Trophoblast cell (in vitro differentiated cells and primary cell): ENCODE results near the gene FBXW11.

Experiments used
- DNase-seq, 2 donors: peaks; one replicate each; pipeline ENCODE4 v3.0.0-alpha.2; 2016
- H2AFZ ChIP-seq: 2 replicates; pipeline ENCODE4 v1.6.1; 2013; ENCODE audit warnings: low read length, moderate library complexity, mild to moderate bottlenecking; ENCODE audit not compliant: insufficient read depth, poor library complexity
- H2AK5ac ChIP-seq: 2 replicates; pipeline ENCODE4 v1.6.1; 2013; ENCODE audit warnings: mild to moderate bottlenecking, low read length
- H2BK120ac ChIP-seq: 2 replicates; pipeline ENCODE4 v1.6.1; 2013; ENCODE audit warnings: low read length, mild to moderate bottlenecking, moderate library complexity; ENCODE audit not compliant: insufficient read depth, poor library complexity
- H2BK12ac ChIP-seq: 2 replicates; pipeline ENCODE4 v1.6.1; 2013; ENCODE audit warnings: mild to moderate bottlenecking, low read length, moderate library complexity
- H2BK5ac ChIP-seq: 2 replicates; pipeline ENCODE4 v1.6.1; 2013; ENCODE audit warnings: low read length, low read depth, moderate library complexity, mild to moderate bottlenecking; ENCODE audit not compliant: poor library complexity
- H3K14ac ChIP-seq: 2 replicates; pipeline ENCODE4 v1.6.1; 2013; ENCODE audit warnings: mild to moderate bottlenecking, low read length
- H3K18ac ChIP-seq: 2 replicates; pipeline ENCODE4 v1.6.1; 2013; ENCODE audit warnings: mild to moderate bottlenecking, low read length
- H3K23ac ChIP-seq: 2 replicates; pipeline ENCODE4 v1.6.1; 2013; ENCODE audit warnings: low read length
- H3K27ac ChIP-seq: 2 replicates; pipeline ENCODE4 v1.5.1; 2013; ENCODE audit warnings: low read depth, mild to moderate bottlenecking, inconsistent platforms, low read length, moderate library complexity
- H3K27me3 ChIP-seq: 2 replicates; pipeline ENCODE4 v1.6.1; 2013; ENCODE audit warnings: inconsistent platforms, mild to moderate bottlenecking, low read length, moderate library complexity; ENCODE audit not compliant: insufficient read depth
- H3K36me3 ChIP-seq, 2 experiments: 1 replicate in 1 of 2; 2 replicates in 1 of 2; pipeline ENCODE4 v1.6.1; 2013; ENCODE audit warnings: low read length in 2 of 2, mild to moderate bottlenecking in 2 of 2, moderate library complexity in 1 of 2; ENCODE audit not compliant: insufficient read depth in 2 of 2, control insufficient read depth in 1 of 2
- H3K4ac ChIP-seq: 2 replicates; pipeline ENCODE4 v1.6.1; 2013; ENCODE audit warnings: low read depth, mild to moderate bottlenecking, low read length, moderate library complexity
- H3K4me1 ChIP-seq, 2 experiments: 1 replicate in 1 of 2; 2 replicates in 1 of 2; pipeline ENCODE4 v1.6.1; 2013; ENCODE audit warnings: low read length in 2 of 2, mild to moderate bottlenecking in 2 of 2, moderate library complexity in 1 of 2; ENCODE audit not compliant: insufficient read depth in 2 of 2, control insufficient read depth in 1 of 2
- H3K4me2 ChIP-seq: 2 replicates; pipeline ENCODE4 v1.6.1; 2013; ENCODE audit warnings: inconsistent platforms, mild to moderate bottlenecking, low read length, moderate library complexity
- H3K4me3 ChIP-seq: 2 replicates; pipeline ENCODE4 v1.5.1; 2013; ENCODE audit warnings: mild to moderate bottlenecking, low read depth, low read length, inconsistent platforms
- H3K79me1 ChIP-seq: one replicate; pipeline ENCODE4 v1.6.1; 2013; ENCODE audit warnings: low read length
- H3K79me2 ChIP-seq: 2 replicates; pipeline ENCODE4 v1.6.1; 2013; ENCODE audit warnings: low read length, mild to moderate bottlenecking; ENCODE audit not compliant: control insufficient read depth, insufficient read depth, poor library complexity
- H3K9ac ChIP-seq: 2 replicates; pipeline ENCODE4 v1.6.1; 2013; ENCODE audit warnings: mild to moderate bottlenecking, low read length
- H3K9me3 ChIP-seq: 2 replicates; pipeline ENCODE4 v1.6.1; 2013; ENCODE audit warnings: low read depth, mild to moderate bottlenecking, control low read depth, inconsistent platforms, low read length; ENCODE audit not compliant: insufficient read depth
- H4K12ac ChIP-seq: 2 replicates; pipeline ENCODE4 v1.6.1; 2013; ENCODE audit warnings: low read depth, mild to moderate bottlenecking, low read length, moderate library complexity
- H4K8ac ChIP-seq: 2 replicates; pipeline ENCODE4 v1.6.1; 2013; ENCODE audit warnings: low read depth, mild to moderate bottlenecking, low read length, moderate library complexity
- H4K91ac ChIP-seq: one replicate; pipeline ENCODE4 v1.6.1; 2013; ENCODE audit warnings: low read depth, mild to moderate bottlenecking, low read length, moderate library complexity
- WGBS: extraction: QIAGEN DNeasy Blood & Tissue Kit; methylation state at CpG from one replicate; pipeline ENCODE4 v1.1.7; 2013; ENCODE audit warnings: missing lambda C conversion rate; ENCODE audit not compliant: insufficient read length, insufficient coverage; ENCODE audit errors: extremely low coverage; 5-methylcytosine and 5-hydroxymethylcytosine counted together

The FBXW11 gene

DNA sequence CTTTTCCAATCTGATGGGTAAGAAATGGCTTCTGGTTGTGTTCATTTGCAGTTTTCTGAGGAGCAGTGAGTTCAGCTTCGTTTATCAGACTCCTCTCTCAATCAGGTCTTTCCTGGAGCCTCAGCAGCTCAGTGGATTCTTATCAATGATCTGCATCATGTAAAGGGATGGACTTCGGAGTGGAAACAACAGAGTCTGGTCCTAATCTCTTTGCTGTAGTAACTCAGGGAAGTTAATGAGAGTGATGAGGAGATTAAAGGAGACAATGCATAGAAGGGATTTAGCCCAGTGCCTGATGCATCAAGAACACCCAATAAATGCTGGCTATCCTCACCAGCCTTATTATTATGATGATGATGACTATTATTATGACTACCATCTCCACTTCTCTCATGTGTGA lies 173.7 kb downstream of the FBXW11 start:
- H4K91ac ChIP-seq = no peak overlapping the region
- no peak overlapping the region for H3K4me3 ChIP-seq
- no peak overlapping the region for H2BK120ac ChIP-seq
- H3K23ac ChIP-seq = no peak overlapping the region
- no peaks in the 10 kb centered on the region for H3K79me1 ChIP-seq
- no peak overlapping the region for H3K4me2 ChIP-seq
- H4K8ac ChIP-seq = no peak overlapping the region
- no peak overlapping the region for H3K4ac ChIP-seq
- H2BK12ac ChIP-seq = no peak overlapping the region
- no peak overlapping the region for H3K27ac ChIP-seq
- H2AK5ac ChIP-seq = no peak overlapping the region
- H2AFZ ChIP-seq = no peak overlapping the region
- no peak overlapping the region for H3K9ac ChIP-seq
- H3K79me2 ChIP-seq = no peaks in the 10 kb centered on the region
- no peak overlapping the region for H3K14ac ChIP-seq
- H2BK5ac ChIP-seq = no peak overlapping the region
- H3K27me3 ChIP-seq = no peaks in the 10 kb centered on the region
- no peaks in the 10 kb centered on the region for H3K36me3 ChIP-seq
- H3K9me3 ChIP-seq = peaks cover 2% of the 10 kb centered on the region
- H3K4me1 ChIP-seq = no peaks in the 10 kb centered on the region
- no CpG with 5 or more reads among the region's 2 CpGs for WGBS
- no peak overlapping the region for H4K12ac ChIP-seq
- no peak overlapping the region for H3K18ac ChIP-seq
- no peak for DNase-seq

DNA sequence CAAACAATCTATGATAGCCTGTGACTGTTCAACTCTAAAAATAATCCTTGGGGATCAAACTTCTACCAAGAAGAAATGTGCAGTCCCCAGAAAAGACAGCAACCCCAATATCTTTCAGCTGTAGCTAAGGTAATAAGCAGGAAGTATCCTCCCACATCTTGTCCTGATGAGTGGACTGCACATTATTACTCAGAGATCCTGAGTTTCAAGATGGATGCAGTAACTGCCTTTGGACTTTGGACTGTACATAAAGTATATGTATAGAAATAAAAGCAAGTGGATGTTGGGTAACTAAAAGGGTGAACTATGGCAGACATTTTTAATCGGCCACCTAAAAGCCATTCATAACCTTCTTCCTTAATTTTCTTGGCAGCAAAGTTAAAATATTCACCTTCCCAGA lies 175.8 kb downstream of the FBXW11 start:
- no peak overlapping the region for H3K4me3 ChIP-seq
- DNase-seq = no peak
- H4K8ac ChIP-seq = no peak overlapping the region
- no CpG with 5 or more reads among the region's 1 CpG for WGBS
- no peak overlapping the region for H2AK5ac ChIP-seq
- H2BK5ac ChIP-seq = no peak overlapping the region
- no peak overlapping the region for H3K23ac ChIP-seq
- H3K79me2 ChIP-seq = no peaks in the 10 kb centered on the region
- H2AFZ ChIP-seq = no peak overlapping the region
- no peak overlapping the region for H3K27ac ChIP-seq
- H3K4ac ChIP-seq = no peak overlapping the region
- peaks cover 3% of the 10 kb centered on the region for H3K9me3 ChIP-seq
- H3K27me3 ChIP-seq = no peaks in the 10 kb centered on the region
- H3K79me1 ChIP-seq = no peaks in the 10 kb centered on the region
- H2BK120ac ChIP-seq = no peak overlapping the region
- H3K36me3 ChIP-seq = no peaks in the 10 kb centered on the region
- H2BK12ac ChIP-seq = no peak overlapping the region
- no peak overlapping the region for H3K9ac ChIP-seq
- no peak overlapping the region for H4K12ac ChIP-seq
- H3K18ac ChIP-seq = no peak overlapping the region
- no peaks in the 10 kb centered on the region for H3K4me1 ChIP-seq
- no peak overlapping the region for H3K14ac ChIP-seq
- H3K4me2 ChIP-seq = no peak overlapping the region
- H4K91ac ChIP-seq = no peak overlapping the region

DNA sequence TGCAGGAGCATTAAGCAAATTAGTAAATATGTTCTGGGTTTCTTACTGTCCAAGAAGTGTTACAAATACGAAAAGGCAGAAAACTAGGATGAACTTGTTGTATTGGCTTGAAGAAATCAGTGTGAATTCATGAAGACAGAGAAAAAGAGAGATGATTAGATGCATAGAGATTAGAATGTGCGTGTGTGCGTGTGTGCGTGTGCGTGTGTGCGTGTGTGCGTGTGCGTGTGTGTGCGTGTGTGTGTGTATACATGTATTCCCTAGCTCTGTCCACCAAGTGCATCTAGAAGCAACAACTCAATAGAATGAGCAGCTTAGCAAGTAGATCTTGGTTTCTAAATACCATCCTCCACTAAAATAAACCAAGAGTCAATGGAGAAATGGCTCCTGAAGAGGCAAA lies 179.3 kb downstream of the FBXW11 start:
- Histone ChIP-seq H3K27ac (no peak overlapping the region), H3K9me3 (peaks cover 1% of the 10 kb centered on the region), H4K91ac (no peak overlapping the region), H2BK12ac (no peak overlapping the region), H3K27me3 (no peaks in the 10 kb centered on the region), H3K14ac (no peak overlapping the region), H2BK5ac (no peak overlapping the region), H2AK5ac (no peak overlapping the region), H2AFZ (no peak overlapping the region), H3K4me1 (no peaks in the 10 kb centered on the region), H3K4ac (no peak overlapping the region), H4K12ac (no peak overlapping the region), H3K9ac (no peak overlapping the region), H2BK120ac (no peak overlapping the region), H3K23ac (no peak overlapping the region), H3K36me3 (no peaks in the 10 kb centered on the region), H3K4me2 (no peak overlapping the region), H3K79me1 (no peaks in the 10 kb centered on the region), H3K4me3 (no peak overlapping the region), H4K8ac (no peak overlapping the region), H3K79me2 (no peaks in the 10 kb centered on the region), H3K18ac (no peak overlapping the region)
- WGBS = 100% methylated on average over 1 of the region's 9 CpGs
- DNase-seq = no peak

DNA sequence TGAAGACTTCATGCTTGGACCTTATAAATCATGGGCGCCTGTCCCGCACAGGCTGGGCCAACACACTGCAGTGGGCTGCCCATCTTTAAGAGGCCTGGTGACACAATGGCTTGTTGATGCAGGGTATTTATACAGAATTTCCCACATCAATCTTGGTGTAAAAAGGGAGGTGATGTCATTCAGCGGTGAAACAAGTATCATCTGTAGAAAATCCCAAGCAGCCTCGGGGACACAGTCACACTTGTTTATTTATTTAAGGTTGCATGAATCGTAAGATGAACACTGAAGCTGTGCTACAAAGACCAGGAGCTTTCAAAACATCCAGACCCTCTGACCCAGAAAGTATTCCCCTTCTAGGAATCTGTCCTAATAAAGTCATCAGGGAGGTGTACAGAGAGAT lies 180.3 kb downstream of the FBXW11 start:
- H2BK120ac ChIP-seq = no peak overlapping the region
- no peak overlapping the region for H3K4me2 ChIP-seq
- H3K14ac ChIP-seq = no peak overlapping the region
- H2BK12ac ChIP-seq = no peak overlapping the region
- no peaks in the 10 kb centered on the region for H3K79me1 ChIP-seq
- H2AFZ ChIP-seq = no peak overlapping the region
- no peak for DNase-seq
- no CpG with 5 or more reads among the region's 5 CpGs for WGBS
- H3K4ac ChIP-seq = no peak overlapping the region
- no peak overlapping the region for H4K91ac ChIP-seq
- H3K36me3 ChIP-seq = no peaks in the 10 kb centered on the region
- H3K18ac ChIP-seq = no peak overlapping the region
- no peak overlapping the region for H4K12ac ChIP-seq
- no peak overlapping the region for H3K27ac ChIP-seq
- H3K9me3 ChIP-seq = peaks cover 1% of the 10 kb centered on the region
- no peak overlapping the region for H2AK5ac ChIP-seq
- no peaks in the 10 kb centered on the region for H3K4me1 ChIP-seq
- no peaks in the 10 kb centered on the region for H3K79me2 ChIP-seq
- H3K23ac ChIP-seq = no peak overlapping the region
- H3K9ac ChIP-seq = no peak overlapping the region
- no peak overlapping the region for H3K4me3 ChIP-seq
- no peaks in the 10 kb centered on the region for H3K27me3 ChIP-seq
- no peak overlapping the region for H2BK5ac ChIP-seq
- no peak overlapping the region for H4K8ac ChIP-seq
